WTC11 (cell line): ENCODE measurements around the gene GALNT9. TPM values are rescaled to one million over a fixed set of nuclear protein-coding genes. Genes with fewer than 3 reads are reported as not detected.

Experiments used
- ATAC-seq: fragments of 200-7000 bp; cut with Tn5 transposase; 2 replicates; pipeline ENCODE4 v1.10.0; 2021; ENCODE audit warnings: mild to moderate bottlenecking, moderate library complexity
- CTCF ChIA-PET: fragments of 300-600 bp; sonication (Branson Sonifier 250); formaldehyde crosslinking; loops from one replicate; lab custom pipeline; 2021; ENCODE audit warnings: antibody characterized with exemption; lab: Charles Lee
- POLR2A ChIA-PET: fragments of 350-600 bp; sonication (Branson Sonifier 250); formaldehyde crosslinking; loops from one replicate; lab custom pipeline; 2021; ENCODE audit warnings: antibody characterized with exemption; lab: Charles Lee
- DNase-seq: peaks from one replicate; pipeline ENCODE4 v3.0.0; 2021; ENCODE audit warnings: low spot score
- H3K27ac Mint-ChIP-seq: 2 replicates; pipeline ENCODE4 v1.8.0; 2021; ENCODE audit warnings: mixed read lengths
- H3K27me3 Mint-ChIP-seq: 2 replicates; pipeline ENCODE4 v1.8.0; 2021; ENCODE audit warnings: low read depth, mild to moderate bottlenecking, moderate library complexity, mixed read lengths
- H3K36me3 Mint-ChIP-seq: 2 replicates; pipeline ENCODE4 v1.8.0; 2021; ENCODE audit warnings: mixed read lengths
- H3K4me1 Mint-ChIP-seq: 2 replicates; pipeline ENCODE4 v1.8.0; 2022; ENCODE audit warnings: mixed read lengths
- H3K4me3 Mint-ChIP-seq: 2 replicates; pipeline ENCODE4 v1.8.0; 2021; ENCODE audit warnings: mild to moderate bottlenecking, moderate library complexity, mixed read lengths
- H3K9me3 Mint-ChIP-seq: 2 replicates; pipeline ENCODE4 v1.8.0; 2021; ENCODE audit warnings: mixed read lengths
- CREB1 ChIP-seq: sonication (generic); formaldehyde crosslinking; IDR thresholded peaks from 2 replicates; pipeline ENCODE4 v1.8.0; 2023; ENCODE audit warnings: mild to moderate bottlenecking, missing genetic modification reagents
- EMX1 ChIP-seq: fragments of 250-450 bp; sonication (Bioruptor Pico); IDR thresholded peaks from 2 replicates; pipeline ENCODE4 v1.8.0; 2021; ENCODE audit warnings: mild to moderate bottlenecking
- HMGA2 ChIP-seq: fragments of 250-450 bp; sonication (Bioruptor Pico); IDR thresholded peaks from 2 replicates; pipeline ENCODE4 v1.4.0; 2021; ENCODE audit warnings: mild to moderate bottlenecking, moderate library complexity
- IRF2 ChIP-seq: sonication (generic); formaldehyde crosslinking; IDR thresholded peaks from 2 replicates; pipeline ENCODE4 v1.8.0; 2022; ENCODE audit warnings: low read depth, missing genetic modification reagents, borderline replicate concordance
- JAZF1 ChIP-seq: fragments of 250-450 bp; sonication (Bioruptor Pico); IDR thresholded peaks from 2 replicates; pipeline ENCODE4 v1.9.0; 2021; ENCODE audit warnings: moderate library complexity, mild to moderate bottlenecking, inconsistent platforms
- NR3C1 ChIP-seq: sonication (generic); formaldehyde crosslinking; conservative IDR thresholded peaks from 2 replicates; pipeline ENCODE4 v1.8.1; 2023; ENCODE audit warnings: low read depth, mild to moderate bottlenecking, missing genetic modification reagents
- TCF7 ChIP-seq: sonication (generic); formaldehyde crosslinking; IDR thresholded peaks from 2 replicates; pipeline ENCODE4 v1.8.0; 2022; ENCODE audit warnings: mild to moderate bottlenecking, low read depth, missing genetic modification reagents, moderate library complexity
- ZNF396 ChIP-seq: fragments of 250-450 bp; sonication (Bioruptor Pico); IDR thresholded peaks from 2 replicates; pipeline ENCODE4 v1.8.0; 2021; ENCODE audit warnings: mild to moderate bottlenecking, moderate library complexity, borderline replicate concordance
- total RNA-seq: library from RNA; stranded (reverse); gene quantifications from 3 replicates; pipeline ENCODE4 v1.2.3, GENCODE V29; 2021
- TF ChIP-seq, protein P1 (sequence below): sonication (generic); formaldehyde crosslinking; conservative IDR thresholded peaks from 2 replicates; pipeline ENCODE4 v1.8.1; 2023; ENCODE audit warnings: mild to moderate bottlenecking, low read depth, missing genetic modification reagents, moderate library complexity
- TF ChIP-seq, protein P2 (sequence below): sonication (generic); formaldehyde crosslinking; IDR thresholded peaks from 2 replicates; pipeline ENCODE4 v1.8.0; 2022; ENCODE audit warnings: mild to moderate bottlenecking, missing genetic modification reagents
- TF ChIP-seq, protein P3 (sequence below): sonication (generic); formaldehyde crosslinking; IDR thresholded peaks from 2 replicates; pipeline ENCODE4 v1.8.1; 2023; ENCODE audit warnings: mild to moderate bottlenecking, missing genetic modification reagents
- TF ChIP-seq, protein P4 (sequence below): sonication (generic); formaldehyde crosslinking; IDR thresholded peaks from 2 replicates; pipeline ENCODE4 v1.8.0; 2022; ENCODE audit warnings: mild to moderate bottlenecking, missing genetic modification reagents
- TF ChIP-seq, protein P5 (sequence below): sonication (generic); formaldehyde crosslinking; IDR thresholded peaks from 2 replicates; pipeline ENCODE4 v1.8.1; 2022; ENCODE audit warnings: mild to moderate bottlenecking, missing genetic modification reagents, moderate library complexity, borderline replicate concordance
- TF ChIP-seq, protein P6 (sequence below): fragments of 250-450 bp; sonication (Bioruptor Pico); IDR thresholded peaks from 2 replicates; pipeline ENCODE4 v1.8.0; 2021; ENCODE audit warnings: mild to moderate bottlenecking
- TF ChIP-seq, protein P7 (sequence below): sonication (generic); formaldehyde crosslinking; IDR thresholded peaks from 2 replicates; pipeline ENCODE4 v1.8.1; 2022; ENCODE audit warnings: low read depth, mild to moderate bottlenecking, moderate library complexity, missing genetic modification reagents, borderline replicate concordance

Gene GALNT9
- total RNA-seq, 1 experiment from 2014 or later = 0.90 TPM

DNA sequence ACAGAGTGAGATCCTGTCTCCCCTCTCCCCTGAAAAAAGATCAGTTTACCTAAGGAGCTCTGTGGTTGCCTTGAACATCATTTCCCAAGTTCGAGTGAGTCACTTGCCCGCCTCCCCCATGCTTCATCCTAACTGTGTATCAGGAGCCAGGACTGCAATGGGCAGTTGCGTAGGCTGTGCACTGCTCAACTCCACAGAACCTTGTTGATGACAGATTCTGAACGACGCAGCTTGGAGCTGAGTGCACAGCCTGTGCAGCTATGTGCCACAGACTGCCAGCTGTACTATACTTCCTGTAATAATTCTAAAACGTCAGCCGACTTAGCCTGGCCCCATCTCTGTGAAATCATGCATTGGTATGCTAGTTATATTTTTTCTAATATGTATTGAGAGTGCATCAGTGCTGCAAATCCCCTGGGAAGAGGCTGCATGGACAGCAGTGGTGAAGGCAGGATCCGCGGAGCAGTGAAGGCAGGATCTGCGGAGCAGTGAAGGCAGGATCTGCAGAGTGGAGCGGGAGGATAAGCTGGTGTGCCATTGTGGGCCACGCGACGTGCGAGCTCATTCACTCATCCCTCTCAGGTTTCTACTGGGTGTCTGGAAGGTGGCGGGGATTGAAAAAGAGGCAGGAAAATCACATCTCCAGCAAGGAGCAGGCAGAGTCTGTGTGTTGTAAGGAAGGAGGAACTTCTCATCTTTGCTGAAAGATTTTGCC, 80.8 kb downstream of the GALNT9 start (continued):
- TF ChIP-seq, protein P1, sequence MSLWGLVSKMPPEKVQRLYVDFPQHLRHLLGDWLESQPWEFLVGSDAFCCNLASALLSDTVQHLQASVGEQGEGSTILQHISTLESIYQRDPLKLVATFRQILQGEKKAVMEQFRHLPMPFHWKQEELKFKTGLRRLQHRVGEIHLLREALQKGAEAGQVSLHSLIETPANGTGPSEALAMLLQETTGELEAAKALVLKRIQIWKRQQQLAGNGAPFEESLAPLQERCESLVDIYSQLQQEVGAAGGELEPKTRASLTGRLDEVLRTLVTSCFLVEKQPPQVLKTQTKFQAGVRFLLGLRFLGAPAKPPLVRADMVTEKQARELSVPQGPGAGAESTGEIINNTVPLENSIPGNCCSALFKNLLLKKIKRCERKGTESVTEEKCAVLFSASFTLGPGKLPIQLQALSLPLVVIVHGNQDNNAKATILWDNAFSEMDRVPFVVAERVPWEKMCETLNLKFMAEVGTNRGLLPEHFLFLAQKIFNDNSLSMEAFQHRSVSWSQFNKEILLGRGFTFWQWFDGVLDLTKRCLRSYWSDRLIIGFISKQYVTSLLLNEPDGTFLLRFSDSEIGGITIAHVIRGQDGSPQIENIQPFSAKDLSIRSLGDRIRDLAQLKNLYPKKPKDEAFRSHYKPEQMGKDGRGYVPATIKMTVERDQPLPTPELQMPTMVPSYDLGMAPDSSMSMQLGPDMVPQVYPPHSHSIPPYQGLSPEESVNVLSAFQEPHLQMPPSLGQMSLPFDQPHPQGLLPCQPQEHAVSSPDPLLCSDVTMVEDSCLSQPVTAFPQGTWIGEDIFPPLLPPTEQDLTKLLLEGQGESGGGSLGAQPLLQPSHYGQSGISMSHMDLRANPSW = no peak
- TF ChIP-seq EMX1 (CRISPR knock-in tag) = no peak
- TF ChIP-seq, protein P2, sequence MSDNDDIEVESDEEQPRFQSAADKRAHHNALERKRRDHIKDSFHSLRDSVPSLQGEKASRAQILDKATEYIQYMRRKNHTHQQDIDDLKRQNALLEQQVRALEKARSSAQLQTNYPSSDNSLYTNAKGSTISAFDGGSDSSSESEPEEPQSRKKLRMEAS (CRISPR knock-in tag) = no peak
- TF ChIP-seq, protein P3, sequence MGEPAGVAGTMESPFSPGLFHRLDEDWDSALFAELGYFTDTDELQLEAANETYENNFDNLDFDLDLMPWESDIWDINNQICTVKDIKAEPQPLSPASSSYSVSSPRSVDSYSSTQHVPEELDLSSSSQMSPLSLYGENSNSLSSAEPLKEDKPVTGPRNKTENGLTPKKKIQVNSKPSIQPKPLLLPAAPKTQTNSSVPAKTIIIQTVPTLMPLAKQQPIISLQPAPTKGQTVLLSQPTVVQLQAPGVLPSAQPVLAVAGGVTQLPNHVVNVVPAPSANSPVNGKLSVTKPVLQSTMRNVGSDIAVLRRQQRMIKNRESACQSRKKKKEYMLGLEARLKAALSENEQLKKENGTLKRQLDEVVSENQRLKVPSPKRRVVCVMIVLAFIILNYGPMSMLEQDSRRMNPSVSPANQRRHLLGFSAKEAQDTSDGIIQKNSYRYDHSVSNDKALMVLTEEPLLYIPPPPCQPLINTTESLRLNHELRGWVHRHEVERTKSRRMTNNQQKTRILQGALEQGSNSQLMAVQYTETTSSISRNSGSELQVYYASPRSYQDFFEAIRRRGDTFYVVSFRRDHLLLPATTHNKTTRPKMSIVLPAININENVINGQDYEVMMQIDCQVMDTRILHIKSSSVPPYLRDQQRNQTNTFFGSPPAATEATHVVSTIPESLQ (CRISPR knock-in tag) = no peak
- TF ChIP-seq, all 79 proteins: peak for 0

DNA sequence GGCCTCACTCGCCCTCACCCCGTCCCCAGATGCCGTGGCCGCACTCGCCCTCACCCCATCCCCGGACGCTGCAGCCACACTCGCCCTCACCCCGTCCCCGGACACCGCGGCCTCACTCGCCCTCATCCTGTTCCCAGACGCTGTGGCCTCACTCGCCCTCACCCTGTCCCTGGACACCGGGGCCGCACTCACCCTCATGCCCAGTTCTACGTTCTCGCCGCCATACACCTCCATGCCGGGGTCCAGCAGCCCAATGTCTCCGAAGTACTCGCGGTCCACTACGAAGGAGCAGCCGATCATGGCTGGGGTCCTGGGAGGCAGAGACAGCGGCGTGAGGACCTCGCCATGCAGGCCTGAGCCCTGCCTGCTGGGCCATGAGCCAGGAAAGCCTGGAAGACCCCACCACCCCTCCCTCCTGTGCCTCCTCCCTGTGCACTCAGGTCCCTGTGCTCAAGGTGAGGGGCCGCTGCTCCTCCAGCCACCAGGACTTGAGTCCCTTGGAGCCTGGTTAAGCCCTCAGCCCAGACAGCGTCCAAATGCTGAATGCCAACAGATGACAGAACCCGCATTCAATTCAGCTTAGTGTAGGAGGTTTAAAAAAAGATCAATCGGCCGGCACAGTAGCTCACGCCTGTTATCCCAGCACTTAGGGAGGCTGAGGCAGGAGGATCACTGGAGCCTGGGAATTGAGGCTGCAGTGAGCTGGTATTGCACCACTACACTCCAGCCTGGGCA, 81.5 kb downstream of the GALNT9 start:
- H3K4me3 Mint-ChIP-seq = no peak overlapping the region
- H3K27ac Mint-ChIP-seq = no peak overlapping the region
- ATAC-seq = no peak
- no peaks in the 10 kb centered on the region for H3K4me1 Mint-ChIP-seq
- H3K9me3 Mint-ChIP-seq = peaks cover 6% of the 10 kb centered on the region; the same call in 1 of the 2 replicates
- DNase-seq = no peak
- TF ChIP-seq, protein P4, sequence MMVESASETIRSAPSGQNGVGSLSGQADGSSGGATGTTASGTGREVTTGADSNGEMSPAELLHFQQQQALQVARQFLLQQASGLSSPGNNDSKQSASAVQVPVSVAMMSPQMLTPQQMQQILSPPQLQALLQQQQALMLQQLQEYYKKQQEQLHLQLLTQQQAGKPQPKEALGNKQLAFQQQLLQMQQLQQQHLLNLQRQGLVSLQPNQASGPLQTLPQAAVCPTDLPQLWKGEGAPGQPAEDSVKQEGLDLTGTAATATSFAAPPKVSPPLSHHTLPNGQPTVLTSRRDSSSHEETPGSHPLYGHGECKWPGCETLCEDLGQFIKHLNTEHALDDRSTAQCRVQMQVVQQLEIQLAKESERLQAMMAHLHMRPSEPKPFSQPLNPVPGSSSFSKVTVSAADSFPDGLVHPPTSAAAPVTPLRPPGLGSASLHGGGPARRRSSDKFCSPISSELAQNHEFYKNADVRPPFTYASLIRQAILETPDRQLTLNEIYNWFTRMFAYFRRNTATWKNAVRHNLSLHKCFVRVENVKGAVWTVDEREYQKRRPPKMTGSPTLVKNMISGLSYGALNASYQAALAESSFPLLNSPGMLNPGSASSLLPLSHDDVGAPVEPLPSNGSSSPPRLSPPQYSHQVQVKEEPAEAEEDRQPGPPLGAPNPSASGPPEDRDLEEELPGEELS (CRISPR knock-in tag) = no peak
- TF ChIP-seq, protein P5, sequence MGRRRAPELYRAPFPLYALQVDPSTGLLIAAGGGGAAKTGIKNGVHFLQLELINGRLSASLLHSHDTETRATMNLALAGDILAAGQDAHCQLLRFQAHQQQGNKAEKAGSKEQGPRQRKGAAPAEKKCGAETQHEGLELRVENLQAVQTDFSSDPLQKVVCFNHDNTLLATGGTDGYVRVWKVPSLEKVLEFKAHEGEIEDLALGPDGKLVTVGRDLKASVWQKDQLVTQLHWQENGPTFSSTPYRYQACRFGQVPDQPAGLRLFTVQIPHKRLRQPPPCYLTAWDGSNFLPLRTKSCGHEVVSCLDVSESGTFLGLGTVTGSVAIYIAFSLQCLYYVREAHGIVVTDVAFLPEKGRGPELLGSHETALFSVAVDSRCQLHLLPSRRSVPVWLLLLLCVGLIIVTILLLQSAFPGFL (CRISPR knock-in tag) = no peak
- TF ChIP-seq HMGA2 (CRISPR knock-in tag) (no peak), TCF7 (CRISPR knock-in tag) (no peak), JAZF1 (CRISPR knock-in tag) (no peak), NR3C1 (no peak), IRF2 (CRISPR knock-in tag) (no peak), ZNF396 (CRISPR knock-in tag) (no peak), CREB1 (no peak)
- TF ChIP-seq, protein P6, sequence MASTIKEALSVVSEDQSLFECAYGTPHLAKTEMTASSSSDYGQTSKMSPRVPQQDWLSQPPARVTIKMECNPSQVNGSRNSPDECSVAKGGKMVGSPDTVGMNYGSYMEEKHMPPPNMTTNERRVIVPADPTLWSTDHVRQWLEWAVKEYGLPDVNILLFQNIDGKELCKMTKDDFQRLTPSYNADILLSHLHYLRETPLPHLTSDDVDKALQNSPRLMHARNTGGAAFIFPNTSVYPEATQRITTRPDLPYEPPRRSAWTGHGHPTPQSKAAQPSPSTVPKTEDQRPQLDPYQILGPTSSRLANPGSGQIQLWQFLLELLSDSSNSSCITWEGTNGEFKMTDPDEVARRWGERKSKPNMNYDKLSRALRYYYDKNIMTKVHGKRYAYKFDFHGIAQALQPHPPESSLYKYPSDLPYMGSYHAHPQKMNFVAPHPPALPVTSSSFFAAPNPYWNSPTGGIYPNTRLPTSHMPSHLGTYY (CRISPR knock-in tag) = no peak
- TF ChIP-seq, protein P7, sequence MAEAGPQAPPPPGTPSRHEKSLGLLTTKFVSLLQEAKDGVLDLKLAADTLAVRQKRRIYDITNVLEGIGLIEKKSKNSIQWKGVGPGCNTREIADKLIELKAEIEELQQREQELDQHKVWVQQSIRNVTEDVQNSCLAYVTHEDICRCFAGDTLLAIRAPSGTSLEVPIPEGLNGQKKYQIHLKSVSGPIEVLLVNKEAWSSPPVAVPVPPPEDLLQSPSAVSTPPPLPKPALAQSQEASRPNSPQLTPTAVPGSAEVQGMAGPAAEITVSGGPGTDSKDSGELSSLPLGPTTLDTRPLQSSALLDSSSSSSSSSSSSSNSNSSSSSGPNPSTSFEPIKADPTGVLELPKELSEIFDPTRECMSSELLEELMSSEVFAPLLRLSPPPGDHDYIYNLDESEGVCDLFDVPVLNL (CRISPR knock-in tag) = no peak
- POLR2A ChIA-PET = no interaction called here
- H3K36me3 Mint-ChIP-seq = no peaks in the 10 kb centered on the region
- CTCF ChIA-PET = interaction anchor here (1.0 to 1.8 kb wide), 2 partner anchors 37 to 213 kb away, joined by 3 read pairs; no protein-coding TSS in a partner anchor
- H3K27me3 Mint-ChIP-seq = peaks cover 17% of the 10 kb centered on the region
